IMR-90 (cell line): ENCODE measurements around the gene PRRC2A. TPM values are rescaled to one million over a fixed set of nuclear protein-coding genes. Genes with fewer than 3 reads are reported as not detected.

Experiments
- ATAC-seq: fragments of 200-7000 bp; cut with Tn5 transposase; 2 replicates; pipeline ENCODE4 v1.9.1; 2020; ENCODE audit warnings: low read depth, mild to moderate bottlenecking, moderate library complexity
- BruUV-seq: library from RNA; stranded (reverse); fragments of 400-500 nt; replicated peaks from 2 replicates; lab custom pipeline; 2021; lab: Mats Ljungman, UMichigan
- CTCF ChIA-PET: fragments of 300-600 bp; formaldehyde crosslinking; extraction: SDS; loops from one replicate; lab custom pipeline; 2021; ENCODE audit warnings: antibody characterized with exemption; lab: Yijun Ruan, JAX
- POLR2A ChIA-PET: fragments of 300-600 bp; sonication (Branson Sonifier 250); formaldehyde crosslinking; loops from one replicate; lab custom pipeline; 2022; ENCODE audit warnings: antibody characterized with exemption; ENCODE audit not compliant: unreplicated experiment; lab: Charles Lee
- DNase-seq: peaks from one replicate; pipeline ENCODE4 v3.0.0; 2013
- H2AFZ ChIP-seq: replicated peaks from 2 replicates; pipeline ENCODE3; 2013; ENCODE audit warnings: low read length, mild to moderate bottlenecking; ENCODE audit not compliant: poor library complexity
- H2AK5ac ChIP-seq: 2 replicates; pipeline ENCODE4 v1.6.1; 2013; ENCODE audit warnings: low read depth, low read length, inconsistent platforms
- H2AK9ac ChIP-seq: replicated peaks from 2 replicates; pipeline ENCODE3; 2013; ENCODE audit warnings: mild to moderate bottlenecking, low read depth, low read length, moderate library complexity; ENCODE audit not compliant: poor library complexity
- H2BK120ac ChIP-seq: 2 replicates; pipeline ENCODE4 v1.6.1; 2013; ENCODE audit warnings: low read depth, low read length, inconsistent platforms
- H2BK15ac ChIP-seq: 3 replicates; pipeline ENCODE4 v1.6.1; 2013; ENCODE audit warnings: low read depth, low read length, inconsistent platforms
- H2BK20ac ChIP-seq: 2 replicates; pipeline ENCODE4 v1.6.1; 2013; ENCODE audit warnings: low read depth, mild to moderate bottlenecking, inconsistent platforms, low read length, moderate library complexity
- H2BK5ac ChIP-seq: 2 replicates; pipeline ENCODE4 v1.6.1; 2013; ENCODE audit warnings: mild to moderate bottlenecking, low read depth, low read length, inconsistent platforms; ENCODE audit not compliant: poor library complexity, severe bottlenecking
- H3K14ac ChIP-seq: replicated peaks from 2 replicates; pipeline ENCODE4 v1.6.1; 2013; ENCODE audit warnings: low read depth, low read length, inconsistent platforms
- H3K18ac ChIP-seq: 2 replicates; pipeline ENCODE4 v1.6.1; 2013; ENCODE audit warnings: low read depth, low read length, control low read depth
- H3K23ac ChIP-seq: 2 replicates; pipeline ENCODE4 v1.6.1; 2013; ENCODE audit warnings: low read depth, low read length, inconsistent platforms
- H3K27ac ChIP-seq: 2 replicates; pipeline ENCODE4 v1.5.1; 2013; ENCODE audit warnings: mild to moderate bottlenecking, control low read depth, low read length; ENCODE audit not compliant: insufficient read depth
- H3K27me3 ChIP-seq: 2 replicates; pipeline ENCODE4 v1.6.1; 2013; ENCODE audit warnings: low read length; ENCODE audit not compliant: control insufficient read depth, insufficient read depth
- H3K36me3 ChIP-seq: 2 replicates; pipeline ENCODE4 v1.6.1; 2013; ENCODE audit warnings: low read length, mixed read lengths; ENCODE audit not compliant: control insufficient read depth, insufficient read depth
- H3K4ac ChIP-seq: 2 replicates; pipeline ENCODE4 v1.6.1; 2013; ENCODE audit warnings: low read depth, low read length, inconsistent platforms
- H3K4me1 ChIP-seq: 2 replicates; pipeline ENCODE4 v1.6.1; 2013; ENCODE audit warnings: low read length, mixed read lengths; ENCODE audit not compliant: control insufficient read depth, insufficient read depth
- H3K4me2 ChIP-seq: 2 replicates; pipeline ENCODE4 v1.6.1; 2013; ENCODE audit warnings: low read depth, mild to moderate bottlenecking, control low read depth, low read length, moderate library complexity
- H3K4me3 ChIP-seq: 2 replicates; pipeline ENCODE4 v1.5.1; 2013; ENCODE audit warnings: low read depth, mild to moderate bottlenecking, control low read depth, low read length, moderate library complexity; ENCODE audit not compliant: insufficient read depth
- H3K56ac ChIP-seq: 2 replicates; pipeline ENCODE4 v1.6.1; 2013; ENCODE audit warnings: low read length, inconsistent platforms; ENCODE audit not compliant: insufficient read depth; ENCODE audit errors: extremely low read depth
- H3K79me1 ChIP-seq, 2 experiments: 2 replicates each; pipeline ENCODE4 v1.6.1; 2013; ENCODE audit warnings: low read length in 2 of 2, inconsistent platforms in 1 of 2, low read depth in 1 of 2
- H3K9ac ChIP-seq: 2 replicates; pipeline ENCODE4 v1.6.1; 2013; ENCODE audit warnings: low read depth, low read length, control low read depth
- H3K9me1 ChIP-seq: 2 replicates; pipeline ENCODE4 v1.6.1; 2013; ENCODE audit warnings: low read length, inconsistent platforms; ENCODE audit not compliant: insufficient read depth
- H3K9me3 ChIP-seq: 2 replicates; pipeline ENCODE4 v1.6.1; 2013; ENCODE audit warnings: low read length; ENCODE audit not compliant: control insufficient read depth, insufficient read depth
- H4K20me1 ChIP-seq: 2 replicates; pipeline ENCODE4 v1.6.1; 2013; ENCODE audit warnings: low read length, inconsistent platforms; ENCODE audit not compliant: insufficient read depth
- H4K5ac ChIP-seq: 2 replicates; pipeline ENCODE4 v1.6.1; 2013; ENCODE audit warnings: mild to moderate bottlenecking, low read depth, low read length, control low read depth
- H4K8ac ChIP-seq, 2 experiments: 2 replicates each; pipeline ENCODE4 v1.6.1; 2013; ENCODE audit warnings: low read depth in 2 of 2, low read length in 2 of 2, control low read depth in 1 of 2, inconsistent platforms in 1 of 2
- H4K91ac ChIP-seq: 2 replicates; pipeline ENCODE4 v1.6.1; 2013; ENCODE audit warnings: low read depth, low read length, inconsistent platforms; ENCODE audit not compliant: insufficient read depth
- BHLHE40 ChIP-seq: fragments of 150-350 bp; IDR thresholded peaks from 2 replicates; pipeline ENCODE4 v1.6.1; 2016; ENCODE audit warnings: mild to moderate bottlenecking, low read depth, low read length
- CEBPB ChIP-seq: IDR thresholded peaks from 2 replicates; pipeline ENCODE4 v1.6.1; 2012; ENCODE audit warnings: low read depth, low read length, improper control_type of control experiment
- CHD1 ChIP-seq: IDR thresholded peaks from 2 replicates; pipeline ENCODE4 v1.6.1; 2012; ENCODE audit warnings: low read depth, low read length, improper control_type of control experiment
- CTCF ChIP-seq: conservative IDR thresholded peaks from 2 replicates; pipeline ENCODE4 v1.5.1; 2012; ENCODE audit warnings: mild to moderate bottlenecking, low read depth, low read length, improper control_type of control experiment
- ELK1 ChIP-seq: fragments of 150-350 bp; IDR thresholded peaks from 2 replicates; pipeline ENCODE4 v1.6.1; 2016; ENCODE audit warnings: low read depth, mild to moderate bottlenecking, low read length, moderate library complexity, borderline replicate concordance
- FOS ChIP-seq: fragments of 150-350 bp; IDR thresholded peaks from 2 replicates; pipeline ENCODE4 v1.6.1; 2016; ENCODE audit warnings: low read depth, low read length
- MAFK ChIP-seq: IDR thresholded peaks from 2 replicates; pipeline ENCODE4 v1.6.1; 2012; ENCODE audit warnings: low read depth, low read length, improper control_type of control experiment
- MXI1 ChIP-seq: IDR thresholded peaks from 2 replicates; pipeline ENCODE4 v1.6.1; 2012; ENCODE audit warnings: low read depth, mild to moderate bottlenecking, low read length, moderate library complexity, borderline replicate concordance
- NFE2L2 ChIP-seq: fragments of 150-350 bp; IDR thresholded peaks from 2 replicates; pipeline ENCODE4 v1.6.1; 2016; ENCODE audit warnings: low read depth, mild to moderate bottlenecking, low read length
- POLR2A ChIP-seq: IDR thresholded peaks from 2 replicates; pipeline ENCODE4 v1.6.1; 2012; ENCODE audit warnings: mild to moderate bottlenecking, low read depth, low read length
- RAD21 ChIP-seq: IDR thresholded peaks from 2 replicates; pipeline ENCODE4 v1.6.1; 2012; ENCODE audit warnings: low read length, improper control_type of control experiment
- RCOR1 ChIP-seq: IDR thresholded peaks from 2 replicates; pipeline ENCODE4 v1.6.1; 2012; ENCODE audit warnings: mild to moderate bottlenecking, low read length, improper control_type of control experiment; ENCODE audit not compliant: insufficient replicate concordance
- RFX5 ChIP-seq: IDR thresholded peaks from 2 replicates; pipeline ENCODE4 v1.8.0; 2012; ENCODE audit warnings: low read depth, mild to moderate bottlenecking, low read length, moderate library complexity
- SMC3 ChIP-seq: fragments of 150-350 bp; IDR thresholded peaks from 2 replicates; pipeline ENCODE4 v1.6.1; 2016; ENCODE audit warnings: low read depth, mild to moderate bottlenecking, antibody characterized with exemption, low read length, moderate library complexity
- USF2 ChIP-seq: fragments of 150-350 bp; IDR thresholded peaks from 2 replicates; pipeline ENCODE4 v1.6.1; 2017; ENCODE audit warnings: mild to moderate bottlenecking, antibody characterized with exemption, low read length, low read depth
- WGBS, 2 experiments: methylation state at CpG; one replicate each; pipeline versions ENCODE4 v1.1.5 to v1.1.7; 2013; ENCODE audit warnings: missing lambda C conversion rate in 2 of 2; ENCODE audit not compliant: insufficient read length in 1 of 2; ENCODE audit errors: extremely low coverage in 2 of 2; 5-methylcytosine and 5-hydroxymethylcytosine counted together
- dilution Hi-C: fragments of 300-500 bp; cut with HindIII; formaldehyde crosslinking; loops from one replicate; pipeline ENCODE4 v1.14.3; 2018; ENCODE audit warnings: low sequenced_read_pairs; ENCODE audit not compliant: unreplicated experiment
- in situ Hi-C: fragments of 300-500 bp; cut with MboI; formaldehyde crosslinking; loops from 3 replicates; pipeline ENCODE4 v1.14.3; 2019; ENCODE audit warnings: low sequenced_read_pairs, inconsistent platforms, mixed read lengths
- intact Hi-C: fragments of 100-400 bp; cut with micrococcal nuclease; formaldehyde crosslinking; loops from 2 replicates; pipeline ENCODE4 v1.10.0; 2022
- polyA plus RNA-seq, 3 experiments: library from polyadenylated mRNA; depleted of rRNA; stranded (reverse); fragments of >200 nt; gene quantifications; 2 replicates each; pipeline ENCODE4 v1.2.3, GENCODE V29; 2012; ENCODE audit warnings: low replicate concordance in 1 of 3
- total RNA-seq: library from RNA; depleted of rRNA; stranded (reverse); fragments of >200 nt; gene quantifications from 2 replicates; pipeline ENCODE4 v1.2.3, GENCODE V29; 2012

PRRC2A gene
- total and polyA plus RNA-seq, 2 of the 4 experiments (the other 2 are of a cell fraction) = 7.7 to 88.6 TPM

- 90% methylated on average over 2 of the region's 6 CpGs; no CpG with 5 or more reads in 1 of the 2 experiments for WGBS, 2 experiments
- no TSS peak for BruUV-seq
- CTCF ChIA-PET = no interaction called here
- no peak for TF ChIP-seq MXI1
- TF ChIP-seq POLR2A = no peak
- TF ChIP-seq CEBPB = no peak
- TF ChIP-seq CTCF = no peak
- TF ChIP-seq ELK1 = no peak
- TF ChIP-seq CHD1 = no peak
- TF ChIP-seq MAFK = no peak
- no peak for TF ChIP-seq RCOR1
- no peak for TF ChIP-seq RAD21
- no peak for TF ChIP-seq FOS
- TF ChIP-seq SMC3 = no peak
- no peak for TF ChIP-seq RFX5
- TF ChIP-seq USF2 = no peak
- no peak for TF ChIP-seq BHLHE40
- no peak for TF ChIP-seq NFE2L2
Measured at GRCh38 chr6:31642798-31643570, 22.5 kb downstream of the PRRC2A start.

More at GRCh38 chr6:31642798-31643570, 22.5 kb downstream of the PRRC2A start:
- no peak overlapping the region for H2AK9ac ChIP-seq
- H3K4me1 ChIP-seq = no peaks in the 10 kb centered on the region; the same call in 1 of the 2 replicates
- H3K18ac ChIP-seq = no peak overlapping the region
- no peak overlapping the region for H2BK15ac ChIP-seq
- H2AFZ ChIP-seq = no peak overlapping the region
- no peak overlapping the region for H3K4ac ChIP-seq
- H3K36me3 ChIP-seq = peaks cover 78% of the 10 kb centered on the region
- no peak overlapping the region for H4K5ac ChIP-seq
- POLR2A ChIA-PET = no interaction called here
- H3K27ac ChIP-seq = no peak overlapping the region
- no peak overlapping the region for H3K14ac ChIP-seq
- H2BK20ac ChIP-seq = no peak overlapping the region
- no peak overlapping the region for H3K9ac ChIP-seq
- H3K79me1 ChIP-seq = peaks cover 10 to 12% of the 10 kb centered on the region in 2 experiments; a peak in 2 of 4 replicates
- H3K4me2 ChIP-seq = no peak overlapping the region
- intact Hi-C loops (no loop called here), in situ Hi-C loops (no loop called here), dilution Hi-C loops (no loop called here)
- H3K23ac ChIP-seq = no peak overlapping the region
- ATAC-seq = no peak
- no peak overlapping the region for H3K56ac ChIP-seq
- H3K4me3 ChIP-seq = no peak overlapping the region
- no peaks in the 10 kb centered on the region for H3K9me3 ChIP-seq
- no peaks in the 10 kb centered on the region for H3K27me3 ChIP-seq
- H2AK5ac ChIP-seq = no peak overlapping the region
- no peak overlapping the region for H4K8ac ChIP-seq
- H2BK120ac ChIP-seq = no peak overlapping the region
- no peak overlapping the region for H4K91ac ChIP-seq
- DNase-seq = no peak
- peaks cover 6% of the 10 kb centered on the region; the same call in 1 of the 2 replicates for H4K20me1 ChIP-seq
- no peak overlapping the region for H2BK5ac ChIP-seq
- H3K9me1 ChIP-seq = 0 out of 2 replicates have a peak, but pooled peaks cover 3% of the 10 kb centered on the region
